NCI-H82 treated with DMSO at 0.1 percent for 48 hours (cell line): ENCODE results near the gene INTS15.

Experiments used
- DNase-seq: peaks from one replicate; lab custom pipeline; 2025; ENCODE audit not compliant: unreplicated experiment; lab: John Stamatoyannopoulos, UW

Gene INTS15

GRCh38 chr7:6589829-6590644 lies at the start of gene INTS15:
Gene INTS15, plus strand, starts transcription at chr7:6590021. Its CDS starts 263 bp downstream, at chr7:6590284.
- peak; percentile 9 for DNase-seq

DNA sequence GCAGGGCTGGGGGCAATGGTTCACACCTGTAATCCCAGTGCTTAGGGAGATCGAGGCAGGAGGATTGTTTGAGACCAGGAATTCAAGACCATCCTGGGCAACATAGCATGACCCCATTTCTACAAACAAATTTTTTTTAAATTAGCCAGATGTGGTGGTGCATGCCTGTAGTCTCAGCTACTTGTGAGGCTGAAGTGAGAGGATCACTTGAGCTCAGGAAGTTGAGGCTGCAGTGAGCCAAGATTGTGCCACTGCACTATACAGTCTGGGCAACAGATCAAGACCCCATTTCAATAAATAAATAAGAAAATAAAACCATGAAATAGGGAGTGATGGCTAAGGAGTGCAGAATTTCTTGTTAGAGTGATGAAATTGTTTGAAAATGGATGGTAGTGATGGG lies 47.5 kb upstream of the INTS15 start:
- DNase-seq = no peak

DNA sequence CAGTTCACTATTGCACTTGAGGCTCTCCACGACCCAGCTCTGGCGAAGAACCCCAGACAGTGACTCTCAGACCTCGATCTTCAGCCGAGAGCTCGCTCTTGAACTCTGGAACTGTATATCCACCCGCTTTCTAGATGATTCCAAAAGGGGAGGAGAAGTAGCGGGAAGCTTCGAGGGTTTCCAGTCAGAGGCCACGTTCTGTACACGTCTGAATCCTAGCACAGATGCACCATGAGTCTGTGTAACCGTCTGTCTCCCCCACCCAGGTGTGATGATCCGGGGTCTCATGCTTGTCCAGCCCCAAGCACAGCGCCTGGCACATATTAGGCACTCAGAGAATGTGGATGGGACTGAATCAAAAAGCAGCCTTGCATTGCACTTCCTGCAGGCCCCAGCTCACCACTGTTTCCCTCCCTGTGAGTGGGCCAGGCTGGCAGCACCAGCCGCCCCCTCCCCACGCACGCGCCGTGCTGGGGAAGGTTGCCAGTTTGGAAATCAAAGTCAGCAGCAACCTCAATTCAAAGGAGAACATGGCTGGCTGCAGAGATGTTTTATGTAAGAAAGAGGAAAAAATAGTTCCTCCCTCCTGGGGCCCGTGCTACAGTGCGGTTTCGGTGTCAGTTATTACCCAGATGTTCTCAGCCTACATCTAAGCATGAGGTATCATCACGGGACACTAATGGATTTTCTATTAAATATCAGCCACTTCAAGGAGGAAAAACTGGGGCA lies 44.3 kb upstream of the INTS15 start:
- no peak for DNase-seq

GRCh38 chr7:6546498-6547251 lies 43.1 kb upstream of the INTS15 start:
- DNase-seq = no peak

DNA sequence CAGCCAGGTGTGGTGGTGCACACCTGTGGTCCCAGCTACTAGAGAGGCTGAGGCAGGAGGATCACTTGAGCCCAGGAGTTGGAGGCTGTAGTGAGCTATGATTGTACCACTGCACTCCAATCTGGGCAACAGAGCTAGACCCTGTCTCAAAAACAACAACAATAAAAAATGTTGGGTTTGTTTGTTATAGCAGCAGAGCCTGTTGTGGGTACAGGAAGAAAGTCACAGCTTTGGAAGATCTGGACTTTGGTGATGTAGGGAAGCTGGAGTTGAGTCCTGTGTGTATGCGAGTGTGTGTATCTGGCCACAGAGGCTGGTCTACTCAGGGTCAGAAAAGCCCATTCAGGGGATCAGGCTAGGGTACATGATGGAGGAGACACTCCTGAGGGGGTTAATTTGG lies 42.4 kb upstream of the INTS15 start:
- DNase-seq = no peak

DNA sequence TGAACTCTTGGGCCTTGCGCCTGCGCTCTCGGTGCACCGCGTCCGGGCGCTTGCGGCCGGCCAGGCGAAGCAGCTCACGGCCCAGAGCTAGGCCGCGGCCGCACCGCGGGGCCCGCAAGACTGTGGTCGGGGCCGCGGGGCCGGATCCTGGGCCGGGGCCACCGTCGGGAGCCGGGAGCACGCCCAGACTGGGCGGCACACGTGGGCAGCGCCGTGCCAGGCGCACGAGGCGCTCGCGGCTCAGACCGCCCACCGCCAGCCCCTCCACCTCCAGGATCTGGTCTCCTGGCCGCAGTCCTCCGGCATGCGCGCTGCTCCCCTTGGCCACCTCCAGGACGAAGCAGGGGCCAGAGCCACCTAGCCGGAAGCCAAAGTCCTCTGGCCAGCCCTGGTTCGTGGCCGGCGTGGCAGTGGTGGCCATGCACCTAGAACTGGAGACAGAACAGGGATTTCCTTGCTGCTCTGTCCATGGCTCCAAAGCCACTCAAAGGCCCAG lies 38.8 kb upstream of the INTS15 start, which contains the start of gene GRID2IP:
TSS of gene GRID2IP (minus strand) at position 446 of the 496 bp plus-strand sequence. CDS start at position 421, 25 bp downstream.
- no peak for DNase-seq

GRCh38 chr7:6553448-6554044 lies 36.3 kb upstream of the INTS15 start:
- no peak for DNase-seq

GRCh38 chr7:6554848-6555247 lies 35.0 kb upstream of the INTS15 start:
- DNase-seq = no peak

- no peak for DNase-seq
Measured at GRCh38 chr7:6556196-6556595, 33.6 kb upstream of the INTS15 start.

GRCh38 chr7:6558837-6559236 lies 31.0 kb upstream of the INTS15 start:
- peak; percentile 38 for DNase-seq

DNA sequence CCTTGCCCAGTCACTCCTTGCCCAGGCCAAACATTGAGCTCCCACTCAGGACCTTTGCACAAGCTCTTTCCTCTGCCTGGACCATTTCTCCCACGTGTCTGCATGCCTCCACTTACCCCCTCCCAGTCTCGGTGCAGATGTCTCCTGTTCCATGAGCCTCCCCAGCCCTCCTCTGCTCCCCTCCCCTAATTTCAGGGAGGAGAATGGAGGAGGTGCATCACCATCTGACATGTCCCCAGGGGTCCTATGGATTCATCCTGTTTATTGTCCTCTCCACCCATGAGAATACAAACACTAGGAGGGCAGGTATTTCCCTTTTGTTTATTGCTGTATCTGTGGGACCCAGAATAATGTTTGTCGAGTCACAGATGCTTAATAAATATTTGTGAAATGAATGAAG lies 29.9 kb upstream of the INTS15 start:
- no peak for DNase-seq

GRCh38 chr7:6562106-6562505 lies 27.7 kb upstream of the INTS15 start:
- no peak for DNase-seq

DNA sequence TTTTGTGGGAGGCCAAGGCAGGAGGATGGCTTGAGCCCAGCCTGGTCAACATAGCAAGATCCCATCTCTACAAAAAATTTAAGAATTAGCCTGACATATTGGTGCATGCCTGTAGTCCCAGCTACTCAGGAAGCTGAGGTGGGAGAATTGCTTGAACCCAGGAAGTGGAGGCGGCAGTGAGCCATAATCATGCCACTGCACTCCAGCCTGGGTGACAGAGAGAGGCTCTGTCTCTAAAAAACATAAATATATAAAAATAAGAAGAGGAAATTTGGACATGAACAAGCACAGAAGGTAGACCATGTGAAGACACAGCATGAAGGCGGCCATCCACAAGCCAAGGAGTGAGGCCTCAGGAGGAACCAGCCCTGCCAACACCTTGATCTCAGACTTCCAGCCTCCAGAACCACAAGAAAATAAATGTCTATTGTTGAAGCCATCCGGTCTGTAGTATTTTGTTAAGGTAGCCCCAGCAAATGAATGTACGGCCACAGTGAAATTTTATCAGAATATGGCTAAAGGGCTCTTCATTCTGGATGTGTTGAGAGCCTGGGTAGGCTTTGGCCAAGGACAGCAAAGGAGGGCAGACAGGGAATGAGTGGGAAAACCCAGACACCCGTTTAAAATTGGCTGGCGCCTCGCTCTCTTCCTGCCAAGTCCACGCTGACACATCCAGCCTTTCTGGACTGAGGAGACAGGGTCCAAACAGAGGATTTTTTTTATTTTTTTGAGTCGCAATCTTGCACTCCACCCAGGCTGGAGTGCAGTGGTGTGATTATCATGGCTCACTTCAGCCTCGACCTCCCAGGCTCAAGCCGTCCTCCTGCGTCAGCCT lies 25.7 kb upstream of the INTS15 start:
- DNase-seq = no peak

- no peak for DNase-seq
Measured at GRCh38 chr7:6565655-6566054, 24.2 kb upstream of the INTS15 start.

DNA sequence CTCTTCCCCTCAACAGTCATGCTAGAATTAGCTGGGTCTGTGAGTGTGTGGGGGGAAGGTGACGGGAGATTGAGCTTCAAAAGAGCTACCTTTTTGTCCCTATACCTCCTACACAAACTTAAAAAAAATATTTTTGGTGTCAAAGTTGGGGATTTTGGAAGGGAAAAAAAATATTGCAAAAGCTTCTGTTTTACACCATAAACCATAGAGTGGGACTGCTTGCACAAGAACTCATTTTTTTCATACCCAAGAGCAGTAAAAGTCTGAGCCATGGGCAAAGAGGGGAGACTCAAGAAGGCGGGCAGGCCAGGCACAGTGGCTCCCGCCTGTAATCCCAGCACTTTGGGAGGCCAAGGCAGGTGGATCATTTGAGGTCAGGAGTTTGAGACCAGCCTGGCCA lies 21.9 kb upstream of the INTS15 start:
- no peak for DNase-seq

DNA sequence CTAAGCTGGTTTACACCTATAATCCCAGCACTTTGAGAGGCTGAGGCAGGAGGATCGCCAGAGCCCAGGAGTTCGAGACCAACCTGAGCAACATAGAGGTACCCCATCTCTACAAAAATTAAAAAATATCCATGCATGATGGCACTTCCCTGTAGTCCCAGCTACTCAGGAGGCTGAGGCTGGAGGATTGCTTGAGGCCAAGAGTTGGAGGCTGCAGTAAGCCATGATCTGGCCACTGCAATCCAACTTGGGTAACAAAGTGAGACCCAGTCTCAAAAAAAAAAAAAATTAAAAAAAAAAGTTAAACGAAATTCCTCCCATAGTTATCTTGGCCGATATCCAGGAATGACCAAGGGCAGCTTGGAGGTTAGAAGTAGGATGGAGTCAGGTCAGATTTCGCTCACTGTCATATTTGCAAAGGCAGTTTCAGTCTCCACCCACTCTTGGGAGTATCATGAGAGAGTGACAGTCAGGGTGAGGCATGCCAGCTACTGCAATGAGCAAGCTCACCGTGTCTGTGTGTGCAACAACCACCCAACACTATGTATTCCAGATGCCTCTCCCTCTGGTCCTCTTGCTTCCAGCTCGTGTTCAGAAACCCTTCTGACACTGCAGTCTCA lies 18.6 kb upstream of the INTS15 start:
- DNase-seq = no peak

DNA sequence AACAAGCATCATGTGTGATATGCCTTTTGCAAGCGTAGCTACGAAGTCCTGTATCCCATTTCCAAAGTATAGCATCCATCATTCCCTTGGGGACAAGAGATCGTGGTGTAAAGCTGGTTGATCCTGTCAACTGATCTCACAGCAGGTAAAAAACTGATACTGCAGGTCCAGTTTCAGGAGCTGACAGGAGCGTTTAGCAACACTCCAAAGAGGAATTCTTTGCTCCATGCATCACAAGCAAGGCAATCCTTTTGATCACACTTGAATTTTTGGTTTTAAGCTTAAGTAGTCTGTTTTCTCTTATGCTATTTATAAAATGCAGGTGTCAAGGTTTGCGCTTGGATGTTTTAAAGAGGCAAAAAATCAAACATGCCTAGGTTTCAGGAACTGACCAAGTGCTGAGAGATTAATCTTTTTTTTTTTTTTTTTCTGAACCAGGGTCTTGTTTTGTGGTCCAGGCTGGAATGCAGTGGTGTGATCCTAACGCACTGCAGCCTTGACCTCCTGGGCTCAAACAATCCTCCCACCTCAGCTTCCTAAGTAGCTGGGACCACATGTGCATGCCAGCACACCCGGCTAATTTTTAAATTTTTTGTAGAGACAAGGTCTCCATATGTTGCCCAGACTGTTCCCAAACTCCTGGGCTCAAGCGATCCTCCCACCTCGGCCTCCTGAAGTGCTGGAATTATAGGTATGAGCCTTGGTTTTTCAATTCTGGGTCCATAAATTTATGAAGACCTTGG lies 14.4 kb upstream of the INTS15 start:
- DNase-seq = no peak

GRCh38 chr7:6576024-6576866 lies 13.6 kb upstream of the INTS15 start:
- no peak for DNase-seq
